Cortex of kidney (tissue), 1 donor: ENCODE data around the gene PERM1.
"Not testable (repeated sequence)": the region's sequence is repeated elsewhere in the genome, so short reads cannot be mapped to it uniquely, and the experiment has no call there.

Experiments
- DNase-seq: peaks from one replicate; lab custom pipeline; 2025; lab: John Stamatoyannopoulos, UW

The PERM1 gene

GRCh38 chr1:978069-978834 is 3.6 kb downstream of the PERM1 start:
- DNase-seq: no peak

DNA sequence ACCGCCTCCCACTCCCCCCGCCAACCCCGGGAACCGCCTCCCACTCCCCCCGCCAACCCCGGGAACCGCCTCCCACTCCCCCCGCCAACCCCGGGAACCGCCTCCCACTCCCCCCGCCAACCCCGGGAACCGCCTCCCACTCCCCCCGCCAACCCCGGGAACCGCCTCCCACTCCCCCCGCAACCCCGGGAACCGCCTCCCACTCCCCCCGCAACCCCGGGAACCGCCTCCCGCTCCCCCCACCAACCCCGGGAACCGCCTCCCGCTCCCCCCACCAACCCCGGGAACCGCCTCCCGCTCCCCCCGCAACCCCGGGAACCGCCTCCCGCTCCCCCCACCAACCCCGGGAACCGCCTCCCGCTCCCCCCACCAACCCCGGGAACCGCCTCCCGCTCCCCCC is 5.1 kb downstream of the PERM1 start:
- DNase-seq: not testable (repeated sequence)

GRCh38 chr1:975896-976683 is 5.8 kb downstream of the PERM1 start:
- no peak for DNase-seq

GRCh38 chr1:975365-975764 is 6.5 kb downstream of the PERM1 start:
- DNase-seq: no peak

GRCh38 chr1:974687-975328 is 7.1 kb downstream of the PERM1 start:
- no peak for DNase-seq

GRCh38 chr1:974293-974640 is 7.6 kb downstream of the PERM1 start:
- no peak for DNase-seq

DNA sequence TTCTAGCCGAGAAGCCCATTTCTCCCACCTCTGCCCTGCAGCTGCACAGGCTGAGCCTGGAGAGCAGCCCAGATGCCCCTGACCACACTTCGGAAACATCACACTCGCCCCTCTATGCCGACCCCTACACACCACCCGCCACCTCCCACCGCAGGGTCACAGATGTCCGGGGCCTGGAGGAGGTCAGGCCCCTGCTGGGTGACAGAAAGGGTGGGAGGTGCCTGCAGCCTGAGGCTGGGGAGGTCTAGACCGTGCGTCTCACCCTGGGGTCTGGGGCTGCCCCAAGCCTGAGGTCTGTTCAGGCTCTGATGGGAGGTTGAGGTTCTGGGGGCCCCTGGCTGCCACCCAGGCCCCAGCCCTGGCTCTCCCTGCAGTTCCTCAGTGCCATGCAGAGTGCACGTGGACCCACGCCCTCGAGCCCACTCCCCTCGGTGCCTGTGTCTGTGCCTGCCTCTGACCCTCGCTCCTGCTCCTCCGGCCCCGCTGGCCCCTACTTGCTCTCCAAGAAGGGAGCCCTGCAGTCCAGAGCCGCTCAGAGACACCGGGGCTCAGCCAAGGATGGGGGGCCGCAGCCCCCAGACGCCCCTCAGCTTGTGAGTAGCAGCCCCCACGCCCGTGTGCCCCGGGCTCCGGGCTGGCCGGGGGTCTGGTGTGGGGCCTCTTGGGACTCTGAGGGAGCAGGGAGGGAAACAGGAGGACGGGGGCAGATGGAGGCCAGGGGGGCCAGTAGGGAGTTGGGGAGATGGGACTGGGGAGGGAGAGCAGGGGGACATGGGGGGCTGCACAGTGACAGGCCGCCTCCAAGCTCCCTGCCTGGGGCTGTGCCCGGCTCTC is 8.2 kb downstream of the PERM1 start:
- no peak for DNase-seq

GRCh38 chr1:972726-973458 is 9.0 kb downstream of the PERM1 start:
- DNase-seq: no peak

DNA sequence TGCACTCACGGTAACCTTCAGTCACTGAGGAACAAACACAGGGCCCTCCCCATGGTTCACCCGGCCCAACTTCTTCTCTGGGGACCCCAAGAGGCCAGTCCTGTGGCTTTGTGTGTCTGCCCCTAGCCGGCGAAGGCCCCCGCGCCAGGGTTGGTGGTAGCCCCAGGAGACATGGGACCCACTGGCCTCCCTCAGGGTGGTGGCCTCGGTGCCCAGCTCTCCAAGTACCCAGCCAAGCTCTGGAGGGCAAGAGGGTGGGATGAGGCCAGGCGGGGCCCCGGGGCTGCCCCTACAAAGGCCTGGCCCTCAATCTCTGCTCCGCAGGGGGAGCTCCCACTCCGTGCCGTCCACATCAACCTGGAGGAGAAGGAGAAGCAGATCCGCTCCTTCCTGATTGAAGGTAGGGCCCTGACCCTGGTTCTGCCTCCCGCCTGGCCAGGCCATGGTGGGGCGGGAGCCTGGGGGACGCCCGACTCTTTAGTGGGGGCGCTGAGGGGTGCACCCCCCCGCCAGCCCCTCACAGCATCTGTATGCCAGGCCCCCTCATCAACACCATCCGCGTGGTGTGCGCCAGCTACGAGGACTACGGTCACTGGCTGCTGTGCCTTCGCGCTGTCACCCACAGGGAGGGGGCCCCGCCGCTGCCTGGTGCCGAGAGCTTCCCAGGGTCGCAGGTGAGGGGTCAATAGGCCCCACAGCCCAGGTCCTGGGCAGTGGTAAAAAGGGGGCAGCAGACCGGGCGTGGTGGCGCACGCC is 10.0 kb downstream of the PERM1 start:
- DNase-seq: no peak

DNA sequence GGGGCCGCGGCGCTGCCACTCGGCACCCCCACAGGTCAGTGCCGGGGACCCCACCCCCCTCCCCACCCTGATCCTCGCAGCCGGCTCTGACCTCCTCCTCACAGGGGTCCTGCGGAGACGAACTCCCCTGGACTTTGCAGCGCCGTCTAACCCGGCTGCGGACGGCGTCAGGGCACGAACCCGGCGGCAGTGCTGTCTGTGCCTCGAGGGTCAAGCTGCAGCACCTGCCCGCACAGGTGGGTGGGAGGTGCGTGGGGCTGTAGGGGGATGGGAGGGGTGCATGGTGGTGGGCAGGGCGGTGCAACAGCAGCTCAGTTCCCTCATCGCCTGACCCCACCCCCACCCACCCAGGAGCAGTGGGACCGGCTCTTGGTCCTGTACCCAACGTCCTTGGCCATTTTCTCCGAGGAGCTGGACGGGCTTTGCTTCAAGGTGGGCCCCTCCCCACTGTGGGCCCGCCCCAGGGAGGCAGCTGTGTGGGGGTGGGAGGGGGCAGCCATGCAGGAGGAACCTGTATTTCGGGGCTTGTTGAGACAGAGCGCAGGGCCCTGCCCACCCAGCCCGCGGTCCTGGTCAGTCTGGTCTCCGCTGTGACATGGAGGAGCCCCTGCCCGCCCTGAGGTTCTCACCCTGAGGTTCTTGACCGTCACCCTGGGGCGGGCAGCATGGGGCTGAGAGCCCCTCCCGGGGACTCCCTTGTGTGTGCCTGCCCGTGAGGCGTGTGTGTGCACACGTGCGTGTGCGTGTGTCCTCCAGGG is 10.7 kb downstream of the PERM1 start:
- DNase-seq: no peak

DNA sequence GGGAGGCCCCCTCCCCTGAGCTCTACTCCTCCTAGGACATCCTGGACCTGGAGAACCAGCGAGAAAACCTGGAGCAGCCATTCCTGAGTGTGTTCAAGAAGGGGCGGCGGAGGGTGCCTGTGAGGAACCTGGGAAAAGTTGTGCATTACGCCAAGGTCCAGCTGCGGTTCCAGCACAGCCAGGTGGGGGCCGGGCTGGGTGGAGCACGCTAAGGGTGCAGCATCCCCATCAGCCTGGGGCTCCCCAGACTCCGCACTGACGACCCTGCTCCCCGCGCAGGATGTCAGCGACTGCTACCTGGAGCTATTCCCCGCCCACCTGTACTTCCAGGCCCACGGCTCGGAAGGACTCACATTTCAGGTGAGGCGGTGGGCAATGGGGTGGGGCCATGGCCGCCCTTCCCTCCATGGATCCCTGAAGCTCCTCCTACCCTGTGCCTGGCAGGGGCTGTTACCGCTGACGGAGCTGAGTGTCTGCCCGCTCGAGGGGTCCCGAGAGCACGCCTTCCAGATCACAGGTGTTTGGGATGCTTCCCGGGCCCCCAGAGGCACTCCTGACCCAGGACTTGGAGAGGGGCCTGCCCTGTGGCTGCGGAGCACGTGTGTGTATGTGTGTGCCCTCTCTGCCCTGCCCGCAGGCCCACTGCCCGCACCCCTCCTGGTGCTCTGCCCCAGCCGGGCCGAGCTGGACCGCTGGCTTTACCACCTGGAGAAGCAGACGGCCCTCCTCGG is 11.5 kb downstream of the PERM1 start:
- no peak for DNase-seq

- no peak for DNase-seq
These were observed 12.5 kb downstream of the PERM1 start for GRCh38 chr1:969260-969855.

- no peak for DNase-seq
These were observed 14.2 kb downstream of the PERM1 start for GRCh38 chr1:967466-968343.

- DNase-seq: no peak
These were observed 15.1 kb downstream of the PERM1 start for GRCh38 chr1:966704-967300.

DNA sequence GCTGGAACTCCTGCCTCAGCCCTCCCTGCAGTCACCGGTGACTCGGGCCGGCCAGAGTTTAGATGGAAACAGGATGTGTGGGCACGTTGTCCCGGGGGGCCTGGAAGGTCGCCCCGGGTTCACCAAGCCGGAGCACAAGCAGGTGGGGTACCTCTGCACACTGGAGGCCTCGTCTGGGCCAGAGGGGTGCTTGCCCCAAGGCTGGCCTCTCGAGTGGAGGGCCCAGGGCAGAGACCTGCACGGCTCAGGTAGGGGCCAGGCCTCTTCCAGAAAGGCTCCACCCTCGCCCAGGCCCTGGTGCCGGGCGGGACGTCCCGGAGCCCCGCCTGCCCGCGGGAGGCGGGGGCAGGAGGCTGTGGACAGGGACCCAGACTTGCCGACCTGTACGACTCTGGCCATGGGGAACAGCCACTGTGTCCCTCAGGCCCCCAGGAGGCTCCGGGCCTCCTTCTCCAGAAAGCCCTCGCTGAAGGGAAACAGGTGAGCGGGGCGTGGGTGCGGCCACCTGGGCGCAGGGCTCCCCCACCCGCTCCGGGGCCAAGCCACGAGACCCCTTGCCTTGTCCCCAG is 15.7 kb downstream of the PERM1 start, which contains the start of gene PLEKHN1:
TSS of gene PLEKHN1 (plus strand) at position 348 of the 569 bp plus-strand sequence. CDS start at position 398, 50 bp downstream.
- DNase-seq: no peak

DNA sequence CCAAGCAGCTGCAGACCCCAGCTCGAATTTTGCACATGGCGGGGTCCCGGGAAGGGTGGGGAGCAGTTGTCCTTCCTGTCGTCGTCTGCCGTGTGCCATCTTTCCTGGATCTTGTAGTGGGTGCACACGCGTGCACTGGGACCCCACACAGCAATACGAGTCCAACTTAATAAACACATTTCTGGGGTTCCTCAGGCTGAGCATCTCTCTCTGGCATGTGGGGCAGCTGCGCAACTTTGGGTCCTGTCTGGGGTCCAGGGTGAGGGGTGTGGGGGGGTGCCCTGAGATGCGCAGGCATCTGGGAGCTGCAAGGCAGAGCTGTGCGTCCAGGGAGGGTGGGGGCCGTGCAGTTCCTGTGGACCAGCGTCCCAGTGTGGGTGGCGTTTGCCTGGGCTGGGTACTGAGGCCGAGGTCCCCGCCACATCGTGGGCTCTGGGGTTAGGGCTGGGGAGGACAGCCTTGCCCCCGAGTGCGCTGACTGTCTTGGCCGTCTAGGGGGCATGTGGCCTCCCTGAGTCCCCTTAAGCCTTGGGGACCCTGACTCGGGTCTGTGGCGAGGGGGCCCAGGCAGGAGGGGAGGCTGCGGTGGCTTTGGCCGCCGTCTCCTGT is 16.3 kb downstream of the PERM1 start:
- DNase-seq: no peak
